HG03175 (cell line): ENCODE data around the gene TPCN1.

ENCODE experiments used
- ATAC-seq: cut with Tn5 transposase; IDR thresholded peaks from one replicate; pipeline ENCODE4 v1.9.1; 2021; ENCODE audit warnings: mild to moderate bottlenecking, moderate library complexity; ENCODE audit not compliant: unreplicated experiment

The TPCN1 gene

DNA sequence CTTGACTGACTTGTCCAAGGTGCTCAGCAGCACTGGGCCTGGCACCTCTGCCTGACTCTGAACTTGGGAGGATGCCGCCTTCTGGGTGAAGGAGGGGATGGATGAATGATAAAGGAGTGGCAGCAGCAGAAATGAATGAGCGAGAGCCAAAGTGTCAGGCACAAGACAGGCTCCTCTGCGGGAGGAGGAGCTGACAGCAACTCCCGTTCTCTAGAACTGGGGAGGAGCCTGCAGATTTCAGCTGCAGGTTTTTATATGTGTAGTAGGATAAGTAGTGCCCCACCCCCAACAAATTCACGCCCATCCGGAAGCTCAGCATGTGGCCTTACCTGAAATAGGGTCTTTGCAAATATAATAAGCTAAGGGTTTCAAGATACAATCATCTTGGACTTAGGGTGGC lies 80.5 kb downstream of the TPCN1 start:
- no peak for ATAC-seq

DNA sequence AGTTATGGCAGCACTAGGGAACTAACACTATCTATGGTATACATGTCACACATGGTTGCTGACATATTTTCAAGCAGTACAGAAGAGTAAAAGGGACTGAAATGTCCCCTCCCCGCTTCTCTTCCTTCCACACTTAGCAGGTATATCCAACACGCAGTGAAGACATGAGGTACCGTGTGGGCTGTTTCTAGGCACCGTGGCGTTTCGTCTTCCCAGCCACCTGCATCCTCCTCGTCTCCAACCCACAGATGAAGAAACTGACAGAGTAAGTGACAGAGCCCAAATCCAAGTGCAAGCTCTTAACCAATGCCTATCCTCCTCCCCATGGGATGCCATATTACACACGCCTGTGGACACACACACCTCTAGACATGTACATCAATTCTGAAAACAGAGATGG lies 81.2 kb downstream of the TPCN1 start:
- no peak for ATAC-seq

GRCh38 chr12:113302886-113303640 lies 81.8 kb downstream of the TPCN1 start:
- no peak for ATAC-seq

- no peak for ATAC-seq
Measured at GRCh38 chr12:113305281-113305856, 84.1 kb downstream of the TPCN1 start.

DNA sequence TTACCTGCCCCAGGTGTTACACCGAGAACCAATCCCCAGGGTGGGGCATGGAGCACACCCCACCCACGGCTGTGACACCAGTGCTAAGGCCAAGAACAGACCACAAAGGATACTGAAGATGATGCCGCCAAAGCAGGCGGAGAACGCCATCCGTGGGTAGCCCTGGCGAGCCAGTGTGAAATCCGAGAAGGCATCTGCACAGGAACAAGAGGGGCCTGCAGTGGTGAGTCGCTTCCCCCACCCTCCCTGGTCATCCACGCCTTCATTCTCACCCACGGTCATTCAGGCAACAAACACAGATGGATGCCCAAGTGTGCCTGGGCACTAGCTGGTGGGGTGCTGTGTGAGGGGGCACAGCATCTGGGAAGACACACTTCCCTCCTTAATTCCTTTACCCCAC lies 85.1 kb downstream of the TPCN1 start:
- ATAC-seq, result no peak

DNA sequence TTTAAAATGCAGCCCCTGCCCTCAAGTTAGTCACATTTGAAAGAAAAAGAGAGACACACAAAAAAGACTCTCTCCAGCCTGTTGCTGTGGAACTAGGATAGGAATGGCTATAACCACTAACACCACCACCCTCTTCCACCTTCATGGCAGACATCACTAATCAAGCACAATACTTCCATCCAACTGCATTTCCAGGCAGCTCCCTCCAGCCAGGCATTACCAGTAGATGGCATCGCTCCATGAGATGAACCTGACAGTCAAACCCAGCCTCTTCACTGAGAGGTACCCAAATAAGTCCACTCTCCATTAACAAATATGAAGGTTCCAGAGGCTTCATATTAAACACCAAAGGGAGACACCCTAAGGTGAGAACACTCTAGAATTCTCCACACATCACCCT lies 89.2 kb downstream of the TPCN1 start:
- ATAC-seq, result no peak

- ATAC-seq, result no peak
Measured at GRCh38 chr12:113314121-113314529, 92.9 kb downstream of the TPCN1 start.

DNA sequence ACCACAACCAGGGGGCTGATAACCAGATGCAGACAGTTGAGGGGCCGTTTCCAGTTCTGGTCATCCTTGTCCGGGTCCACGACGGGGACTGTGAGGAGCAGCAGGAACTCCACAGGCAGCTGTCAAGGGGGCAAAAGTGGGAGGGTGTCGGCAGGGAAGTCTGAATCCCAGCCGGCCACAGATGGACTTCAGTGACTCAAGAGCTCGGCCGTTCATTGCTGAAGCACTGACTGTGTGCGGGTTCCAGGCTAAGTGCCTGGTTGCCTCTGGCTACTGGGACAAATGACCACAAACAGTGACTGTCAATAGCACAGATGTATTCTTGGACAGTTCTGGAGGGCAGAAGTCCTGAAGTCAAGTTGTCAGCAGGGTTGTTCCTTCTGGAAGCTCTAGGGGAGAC lies 94.1 kb downstream of the TPCN1 start:
- ATAC-seq, result no peak

DNA sequence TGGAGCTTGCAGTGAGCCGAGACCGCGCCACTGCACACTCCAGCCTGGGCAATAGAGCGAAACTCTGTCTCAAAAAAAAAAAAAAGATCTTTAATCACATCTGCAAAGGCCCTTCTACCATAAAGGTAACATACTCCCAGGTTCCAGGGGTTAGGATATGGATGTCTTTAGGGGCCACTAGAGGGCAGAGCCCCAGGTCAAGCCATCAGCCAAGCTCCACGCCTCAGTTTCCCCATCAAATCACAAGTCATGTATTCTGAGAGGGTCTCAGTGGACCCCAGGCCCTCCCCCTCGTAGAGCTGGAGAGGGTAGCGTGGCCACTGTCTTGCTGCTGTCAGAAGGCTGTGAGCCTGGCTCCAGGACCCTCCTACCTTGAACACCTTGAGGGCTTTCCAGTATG lies 94.9 kb downstream of the TPCN1 start:
- no peak for ATAC-seq

DNA sequence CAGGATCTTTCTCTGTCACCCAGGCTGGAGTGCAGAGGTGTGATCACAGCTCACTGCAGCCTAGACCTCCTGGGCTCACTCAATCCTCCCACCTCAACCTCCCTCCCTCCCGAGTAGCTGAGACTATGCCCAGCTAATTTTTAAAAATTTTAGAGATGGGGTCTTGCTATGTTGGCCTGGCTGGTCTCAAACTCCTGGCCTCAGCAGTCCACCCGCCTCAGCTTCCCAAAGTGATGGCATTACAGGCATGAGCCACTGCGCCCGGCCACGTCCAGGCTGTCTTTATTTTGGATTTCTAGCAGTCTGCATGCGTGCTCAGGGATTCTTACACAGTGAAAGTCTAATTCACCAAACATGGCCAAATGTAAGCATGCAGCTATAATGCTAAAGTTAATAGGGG lies 95.9 kb downstream of the TPCN1 start:
- no peak for ATAC-seq

DNA sequence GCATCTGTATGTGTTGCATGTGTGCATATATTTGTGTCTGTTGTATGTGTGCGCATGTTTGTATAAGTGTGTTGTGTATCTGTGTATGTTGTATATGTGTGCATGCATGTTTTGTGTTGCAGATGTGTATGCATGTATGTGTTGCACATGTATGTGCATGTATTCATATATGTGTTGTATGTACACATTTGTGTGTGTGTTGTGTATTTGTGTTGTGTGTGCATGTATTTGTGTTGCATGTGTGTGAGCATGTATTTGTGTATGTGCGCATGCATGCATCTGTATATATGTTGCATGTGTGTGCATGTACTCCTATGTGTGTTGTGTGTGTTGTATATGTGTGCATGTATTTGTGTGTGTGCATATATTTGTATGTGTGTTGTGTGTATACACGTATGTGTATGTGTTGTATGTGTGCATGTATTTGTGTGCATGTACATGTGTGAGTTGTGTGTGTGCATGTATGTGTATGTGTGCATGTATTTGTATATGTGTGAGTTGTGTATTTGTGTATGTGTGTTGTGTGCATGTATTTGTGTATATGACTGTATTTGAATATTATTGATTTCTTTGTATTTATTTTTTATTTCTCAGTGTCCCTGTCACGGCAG lies 96.9 kb downstream of the TPCN1 start:
- ATAC-seq, result no peak

DNA sequence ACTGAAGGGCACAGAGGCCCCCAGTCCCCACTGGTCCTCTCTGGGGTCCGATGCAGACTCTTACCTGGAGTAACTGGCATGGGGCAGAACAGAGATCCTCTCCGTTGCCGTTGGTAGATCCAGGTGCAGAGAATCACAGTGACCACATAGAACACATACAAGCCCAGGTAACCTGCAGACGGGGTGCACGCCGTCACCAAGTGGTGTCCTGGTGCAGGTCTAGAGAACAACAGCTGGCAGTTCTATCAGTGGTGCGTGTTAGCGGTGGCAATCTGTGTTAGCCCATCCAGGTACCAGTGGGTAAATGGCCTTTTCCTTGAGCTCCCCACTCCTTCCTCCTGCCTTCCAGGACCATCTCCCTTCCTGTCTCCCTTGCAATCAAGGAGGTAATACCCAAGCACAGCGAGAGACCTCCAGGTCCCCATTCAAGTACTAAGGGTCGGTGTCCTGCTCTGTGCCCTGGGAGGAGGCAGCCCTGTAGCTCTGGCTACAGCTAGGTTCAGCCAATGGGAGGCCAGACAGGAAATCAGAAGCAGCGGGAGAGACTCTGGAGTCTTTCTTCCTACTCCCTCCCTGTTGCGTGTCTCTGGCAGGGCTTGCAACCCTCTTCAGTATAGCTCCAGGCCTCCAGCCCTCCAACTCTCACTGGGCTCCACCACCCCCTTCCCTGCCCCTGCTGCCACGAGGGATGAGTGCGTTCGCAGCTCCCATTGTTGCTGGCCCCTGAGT lies 97.8 kb downstream of the TPCN1 start:
- ATAC-seq, result no peak

GRCh38 chr12:113320401-113320800 lies 99.1 kb downstream of the TPCN1 start:
- no peak for ATAC-seq

DNA sequence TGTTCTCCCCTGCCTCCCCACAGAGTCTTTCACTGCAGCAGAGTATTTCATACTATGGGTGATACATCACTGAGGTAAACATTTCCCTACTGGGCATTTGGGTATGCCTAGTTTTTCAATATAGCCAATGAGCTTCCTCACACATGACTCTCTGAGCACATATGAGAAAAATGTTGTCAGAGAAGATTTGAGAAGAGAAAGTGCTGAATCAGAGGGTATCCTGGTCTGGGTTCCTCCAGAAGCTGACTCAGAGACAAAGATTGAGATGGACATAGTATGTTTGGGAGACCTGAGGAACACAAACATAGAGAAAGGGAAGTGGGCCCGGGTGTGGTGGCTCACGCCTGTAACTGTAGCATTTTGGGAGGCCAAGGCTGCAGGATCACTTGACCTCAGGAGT lies 101.1 kb downstream of the TPCN1 start:
- no peak for ATAC-seq

GRCh38 chr12:113325916-113326315 lies 104.7 kb downstream of the TPCN1 start:
- no peak for ATAC-seq

GRCh38 chr12:113326775-113327395 lies 105.6 kb downstream of the TPCN1 start:
- no peak for ATAC-seq

DNA sequence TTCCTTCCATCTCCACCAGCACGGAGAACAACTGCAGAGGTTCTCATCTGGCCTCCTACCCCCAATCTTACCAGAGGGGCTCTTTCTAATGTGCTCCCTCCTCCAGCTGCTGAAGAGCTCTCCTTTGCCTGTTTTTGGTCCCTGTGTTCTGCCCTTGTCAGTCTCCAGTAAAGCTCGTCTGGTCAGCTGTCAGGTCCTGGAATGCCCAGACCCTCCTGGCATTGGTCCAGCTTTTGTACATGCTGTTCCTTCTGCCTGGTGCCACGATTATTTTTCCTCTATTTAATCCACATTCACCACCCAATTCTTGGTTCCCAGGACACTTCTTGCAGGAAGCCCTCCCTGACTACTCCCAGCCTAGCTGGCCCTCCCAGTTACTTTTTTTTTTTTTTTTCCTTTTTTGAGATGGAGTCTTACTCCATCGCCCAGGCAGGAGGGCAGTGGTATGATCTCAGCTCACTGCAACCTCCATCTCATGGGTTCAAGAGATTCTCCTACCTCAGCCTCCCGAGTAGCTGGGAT lies 107.2 kb downstream of the TPCN1 start:
- ATAC-seq, result no peak

GRCh38 chr12:113329022-113329790 lies 107.9 kb downstream of the TPCN1 start:
- ATAC-seq, result no peak

DNA sequence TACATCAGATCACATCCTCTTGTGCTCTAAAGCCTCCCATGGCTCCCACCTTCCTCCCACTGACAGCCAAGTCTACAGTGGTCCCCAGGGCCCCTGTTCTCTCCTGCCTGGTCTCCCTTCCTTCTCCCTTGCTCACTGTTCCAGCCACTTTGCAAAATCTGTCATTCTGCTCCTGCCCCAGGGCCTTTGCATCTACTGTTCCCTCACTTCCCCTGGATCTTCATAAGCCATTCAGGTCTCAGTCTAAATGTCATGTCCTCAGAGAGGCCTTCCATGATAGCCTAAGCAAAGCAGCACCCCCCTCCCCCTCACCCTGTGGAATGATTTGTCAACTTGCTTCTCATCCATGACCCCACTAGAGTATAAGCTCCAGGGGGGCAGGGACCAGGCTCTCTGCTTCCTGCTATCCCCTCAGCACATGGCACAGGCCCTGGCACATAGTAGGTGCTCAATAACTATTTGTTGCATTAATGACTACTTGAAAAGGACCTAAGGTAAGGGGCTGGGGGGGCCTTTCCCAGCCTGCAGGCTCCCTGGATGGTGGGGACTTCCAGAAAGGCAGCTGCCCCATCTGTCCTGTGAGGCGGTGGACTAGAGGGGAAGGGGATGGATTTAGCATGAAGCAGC lies 108.6 kb downstream of the TPCN1 start:
- ATAC-seq, result no peak

GRCh38 chr12:113330505-113330904 lies 109.2 kb downstream of the TPCN1 start:
- no peak for ATAC-seq
